PFSK-1 (cell line): Measurements from ENCODE around the gene ANOS1.

ENCODE experiments used
- POLR2AphosphoS5 ChIP-seq: IDR thresholded peaks from 2 replicates; pipeline ENCODE4 v1.6.1; 2012; ENCODE audit warnings: low read depth, mild to moderate bottlenecking, control low read depth, low read length, moderate library complexity
- SIN3A ChIP-seq: IDR thresholded peaks from 2 replicates; pipeline ENCODE4 v1.6.1; 2012; ENCODE audit warnings: mild to moderate bottlenecking, low read length, moderate library complexity, borderline replicate concordance; ENCODE audit not compliant: insufficient read depth
- TAF1 ChIP-seq: IDR thresholded peaks from 2 replicates; pipeline ENCODE4 v1.6.1; 2012; ENCODE audit warnings: low read length, control low read depth, borderline replicate concordance; ENCODE audit not compliant: insufficient read depth
- TF ChIP-seq, protein P1 (sequence below), 2 experiments: IDR thresholded peaks; 2 replicates each; pipeline versions ENCODE4 v1.6.1 to v1.8.0; 2011 to 2012; ENCODE audit warnings: low read depth in 2 of 2, low read length in 2 of 2, control low read depth in 1 of 2, inconsistent platforms in 1 of 2, mild to moderate bottlenecking in 1 of 2, moderate library complexity in 1 of 2; ENCODE audit not compliant: insufficient read depth in 1 of 2

DNA sequence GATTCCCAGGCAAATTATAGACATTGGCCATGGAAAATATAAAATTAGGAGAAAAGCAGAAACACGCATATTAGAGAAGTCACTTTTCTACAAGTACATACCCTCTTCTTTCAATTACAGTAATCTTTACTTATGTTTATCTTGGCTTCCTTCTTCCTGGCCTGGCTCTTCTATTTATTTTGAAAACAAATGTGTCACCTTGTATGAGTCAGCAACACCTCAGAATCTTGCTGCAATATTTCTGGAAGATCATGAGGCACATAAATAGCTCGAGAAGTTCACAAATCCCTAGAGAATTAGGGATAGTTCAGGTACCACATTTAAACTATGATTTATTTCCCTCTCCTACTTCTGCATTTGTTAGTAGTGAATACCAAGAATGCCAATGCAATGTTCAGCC lies 124.6 kb downstream of the ANOS1 start:
- TF ChIP-seq POLR2AphosphoS5 (no peak), SIN3A (no peak), TAF1 (no peak)
- TF ChIP-seq, protein P1, sequence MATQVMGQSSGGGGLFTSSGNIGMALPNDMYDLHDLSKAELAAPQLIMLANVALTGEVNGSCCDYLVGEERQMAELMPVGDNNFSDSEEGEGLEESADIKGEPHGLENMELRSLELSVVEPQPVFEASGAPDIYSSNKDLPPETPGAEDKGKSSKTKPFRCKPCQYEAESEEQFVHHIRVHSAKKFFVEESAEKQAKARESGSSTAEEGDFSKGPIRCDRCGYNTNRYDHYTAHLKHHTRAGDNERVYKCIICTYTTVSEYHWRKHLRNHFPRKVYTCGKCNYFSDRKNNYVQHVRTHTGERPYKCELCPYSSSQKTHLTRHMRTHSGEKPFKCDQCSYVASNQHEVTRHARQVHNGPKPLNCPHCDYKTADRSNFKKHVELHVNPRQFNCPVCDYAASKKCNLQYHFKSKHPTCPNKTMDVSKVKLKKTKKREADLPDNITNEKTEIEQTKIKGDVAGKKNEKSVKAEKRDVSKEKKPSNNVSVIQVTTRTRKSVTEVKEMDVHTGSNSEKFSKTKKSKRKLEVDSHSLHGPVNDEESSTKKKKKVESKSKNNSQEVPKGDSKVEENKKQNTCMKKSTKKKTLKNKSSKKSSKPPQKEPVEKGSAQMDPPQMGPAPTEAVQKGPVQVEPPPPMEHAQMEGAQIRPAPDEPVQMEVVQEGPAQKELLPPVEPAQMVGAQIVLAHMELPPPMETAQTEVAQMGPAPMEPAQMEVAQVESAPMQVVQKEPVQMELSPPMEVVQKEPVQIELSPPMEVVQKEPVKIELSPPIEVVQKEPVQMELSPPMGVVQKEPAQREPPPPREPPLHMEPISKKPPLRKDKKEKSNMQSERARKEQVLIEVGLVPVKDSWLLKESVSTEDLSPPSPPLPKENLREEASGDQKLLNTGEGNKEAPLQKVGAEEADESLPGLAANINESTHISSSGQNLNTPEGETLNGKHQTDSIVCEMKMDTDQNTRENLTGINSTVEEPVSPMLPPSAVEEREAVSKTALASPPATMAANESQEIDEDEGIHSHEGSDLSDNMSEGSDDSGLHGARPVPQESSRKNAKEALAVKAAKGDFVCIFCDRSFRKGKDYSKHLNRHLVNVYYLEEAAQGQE (IDR thresholded peaks at IDR 0.05; ENCODE audit: insufficient read depth in 1 of 2, low read depth in 2 of 2, low read length in 2 of 2), result no peak
